ENCODE data around the gene NAALADL2. TPM values are rescaled to one million over a fixed set of nuclear protein-coding genes. Genes with fewer than 3 reads are reported as not detected.

NAALADL2 gene
- total and polyA plus RNA-seq, 2 donors (not counting 3 experiments of a cell fraction or from before 2014, with no cell fraction given) = 1.1 to 4.0 TPM

DNA sequence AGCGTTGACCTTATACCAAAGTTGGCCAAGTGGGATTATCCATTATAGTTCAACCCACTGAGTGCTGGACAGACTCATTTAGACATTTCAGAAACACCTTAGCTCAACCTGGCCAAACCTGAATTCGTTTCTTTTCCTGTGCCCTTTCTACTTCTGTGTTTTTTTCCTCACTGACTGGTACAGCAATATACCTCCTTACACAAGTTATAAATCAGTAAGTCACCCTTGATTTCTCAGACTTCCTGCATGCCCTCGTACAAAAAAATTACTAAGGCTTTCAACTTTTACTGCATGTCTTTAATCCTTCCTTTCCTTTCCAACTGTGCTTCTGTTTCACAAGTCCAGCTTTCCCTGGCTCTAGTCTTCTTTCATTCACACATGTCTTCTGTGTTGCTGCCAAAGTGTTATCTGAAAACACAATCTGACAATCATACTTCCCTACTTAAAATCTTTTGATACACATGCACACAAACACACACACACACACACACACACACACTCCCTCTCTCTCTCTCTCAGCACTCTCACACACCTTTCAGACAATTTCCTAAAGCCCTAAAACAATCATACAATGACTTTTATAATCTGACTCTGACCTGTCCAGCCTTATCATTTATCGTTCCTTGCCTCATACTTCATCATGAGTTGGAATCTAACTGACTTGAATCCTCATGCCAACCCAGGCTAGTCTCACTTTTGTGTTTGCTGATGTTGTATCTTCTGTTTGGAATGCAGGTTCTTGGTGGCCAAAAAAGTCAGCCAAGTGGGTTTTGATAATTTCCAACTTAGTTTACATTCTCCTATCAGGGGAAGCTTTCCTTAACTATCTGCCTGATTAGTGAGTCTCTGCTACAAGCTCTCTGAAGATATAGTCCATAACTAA lies 436.4 kb downstream of the NAALADL2 start:
- Histone ChIP-seq H3K36me3 (ENCODE audit: control insufficient read depth in 2 of 2, extremely low read depth in 1 of 2, insufficient read depth in 2 of 2, low read length in 2 of 2) (no peaks in the 10 kb centered on the region), H3K4me3 (replicated peaks in 1 of 3; ENCODE audit: insufficient read depth in 1 of 3, low read depth in 1 of 3, low read length in 3 of 3) (no peak overlapping the region), H3K27ac (ENCODE audit: insufficient read depth, low read depth, low read length) (no peak overlapping the region), H3K79me2 (ENCODE audit: control insufficient read depth, insufficient read depth, low read length) (no peaks in the 10 kb centered on the region), H3K4me1 (ENCODE audit: control insufficient read depth, extremely low read depth, insufficient read depth, low read length) (no peaks in the 10 kb centered on the region), H3K4me2 (ENCODE audit: insufficient read depth, low read length) (no peak overlapping the region), H2AFZ (ENCODE audit: low read depth, low read length) (no peak overlapping the region), H3K27me3 (ENCODE audit: control insufficient read depth in 2 of 2, insufficient read depth in 2 of 2, low read length in 2 of 2) (no peaks in the 10 kb centered on the region), H3K9me3 (replicated peaks; ENCODE audit: control insufficient read depth, insufficient read depth, low read length) (no peaks in the 10 kb centered on the region), H3K9me1 (replicated peaks; ENCODE audit: control insufficient read depth, extremely low read depth, insufficient read depth, low read length) (no peaks in the 10 kb centered on the region), H4K20me1 (replicated peaks; ENCODE audit: control insufficient read depth, extremely low read depth, insufficient read depth, low read length) (no peaks in the 10 kb centered on the region), H3K9ac (replicated peaks; ENCODE audit: extremely low read depth, insufficient read depth, low read length) (no peak overlapping the region)
- intact Hi-C loops (cut with micrococcal nuclease) = no loop called here
- dilution Hi-C loops (cut with MboI; ENCODE audit: extremely low pct_ligation_motif_present, low sequenced_read_pairs) = no loop called here
- ChIA-PET POLR2A (no interaction called here), CTCF (no interaction called here)
- BruUV-seq (replicated peaks) = no TSS peak
- FAIRE-seq (no peak), DNase-seq (ENCODE audit: low read depth, low spot score) (no peak)
- TF ChIP-seq EZH2 (IDR thresholded peaks at IDR 0.05; ENCODE audit: borderline replicate concordance, low read depth, low read length, severe bottlenecking) = no peak

DNA sequence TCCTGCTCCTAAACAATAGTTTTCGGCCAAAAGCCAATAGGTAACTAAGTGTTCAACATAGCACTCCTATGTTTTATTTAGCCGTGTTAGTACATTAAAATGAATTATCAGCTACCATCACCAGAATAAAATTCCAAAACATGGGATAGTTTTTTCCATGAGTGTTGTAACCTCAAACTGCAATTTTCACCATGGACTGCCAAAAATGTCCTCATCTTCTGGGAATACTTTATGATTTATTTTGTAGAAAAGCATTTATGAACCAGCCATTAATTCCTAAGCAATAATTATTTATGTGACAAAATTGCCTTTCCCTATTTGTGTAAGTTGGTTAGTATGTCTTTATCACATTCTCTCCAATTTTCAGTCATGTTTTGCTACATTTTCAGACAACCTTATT lies 438.1 kb downstream of the NAALADL2 start:
- Histone ChIP-seq H3K9me1 (replicated peaks; ENCODE audit: control insufficient read depth, extremely low read depth, insufficient read depth, low read length) (no peaks in the 10 kb centered on the region), H4K20me1 (replicated peaks; ENCODE audit: control insufficient read depth, extremely low read depth, insufficient read depth, low read length) (no peaks in the 10 kb centered on the region), H3K27me3 (ENCODE audit: control insufficient read depth in 2 of 2, insufficient read depth in 2 of 2, low read length in 2 of 2) (no peaks in the 10 kb centered on the region), H3K79me2 (ENCODE audit: control insufficient read depth, insufficient read depth, low read length) (no peaks in the 10 kb centered on the region), H3K36me3 (ENCODE audit: control insufficient read depth in 2 of 2, extremely low read depth in 1 of 2, insufficient read depth in 2 of 2, low read length in 2 of 2) (no peaks in the 10 kb centered on the region), H3K4me3 (replicated peaks in 1 of 3; ENCODE audit: insufficient read depth in 1 of 3, low read depth in 1 of 3, low read length in 3 of 3) (no peak overlapping the region), H3K4me2 (ENCODE audit: insufficient read depth, low read length) (no peak overlapping the region), H2AFZ (ENCODE audit: low read depth, low read length) (no peak overlapping the region), H3K27ac (ENCODE audit: insufficient read depth, low read depth, low read length) (no peak overlapping the region), H3K4me1 (ENCODE audit: control insufficient read depth, extremely low read depth, insufficient read depth, low read length) (no peaks in the 10 kb centered on the region), H3K9ac (replicated peaks; ENCODE audit: extremely low read depth, insufficient read depth, low read length) (no peak overlapping the region), H3K9me3 (replicated peaks; ENCODE audit: control insufficient read depth, insufficient read depth, low read length) (no peaks in the 10 kb centered on the region)
- intact Hi-C loops (cut with micrococcal nuclease) = no loop called here
- BruUV-seq (replicated peaks) = no TSS peak
- TF ChIP-seq GATA2 (IDR thresholded peaks at IDR 0.05; ENCODE audit: insufficient read depth, insufficient read length, low read depth, low read length) = no peak
- TF ChIP-seq, protein P1, sequence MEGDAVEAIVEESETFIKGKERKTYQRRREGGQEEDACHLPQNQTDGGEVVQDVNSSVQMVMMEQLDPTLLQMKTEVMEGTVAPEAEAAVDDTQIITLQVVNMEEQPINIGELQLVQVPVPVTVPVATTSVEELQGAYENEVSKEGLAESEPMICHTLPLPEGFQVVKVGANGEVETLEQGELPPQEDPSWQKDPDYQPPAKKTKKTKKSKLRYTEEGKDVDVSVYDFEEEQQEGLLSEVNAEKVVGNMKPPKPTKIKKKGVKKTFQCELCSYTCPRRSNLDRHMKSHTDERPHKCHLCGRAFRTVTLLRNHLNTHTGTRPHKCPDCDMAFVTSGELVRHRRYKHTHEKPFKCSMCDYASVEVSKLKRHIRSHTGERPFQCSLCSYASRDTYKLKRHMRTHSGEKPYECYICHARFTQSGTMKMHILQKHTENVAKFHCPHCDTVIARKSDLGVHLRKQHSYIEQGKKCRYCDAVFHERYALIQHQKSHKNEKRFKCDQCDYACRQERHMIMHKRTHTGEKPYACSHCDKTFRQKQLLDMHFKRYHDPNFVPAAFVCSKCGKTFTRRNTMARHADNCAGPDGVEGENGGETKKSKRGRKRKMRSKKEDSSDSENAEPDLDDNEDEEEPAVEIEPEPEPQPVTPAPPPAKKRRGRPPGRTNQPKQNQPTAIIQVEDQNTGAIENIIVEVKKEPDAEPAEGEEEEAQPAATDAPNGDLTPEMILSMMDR (IDR thresholded peaks at IDR 0.05; ENCODE audit: extremely low read depth in 1 of 2, insufficient read depth in 1 of 2, low read depth in 1 of 2, low read length in 2 of 2) = no peak
- TF ChIP-seq, protein P2, sequence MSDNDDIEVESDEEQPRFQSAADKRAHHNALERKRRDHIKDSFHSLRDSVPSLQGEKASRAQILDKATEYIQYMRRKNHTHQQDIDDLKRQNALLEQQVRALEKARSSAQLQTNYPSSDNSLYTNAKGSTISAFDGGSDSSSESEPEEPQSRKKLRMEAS (IDR thresholded peaks at IDR 0.05; ENCODE audit: insufficient read depth, insufficient read length) = no peak
- POLR2A ChIA-PET = no interaction called here
- no peak for FAIRE-seq
- CTCF ChIA-PET = no interaction called here
- DNase-seq (ENCODE audit: low read depth, low spot score) = no peak
- dilution Hi-C loops (cut with MboI; ENCODE audit: extremely low pct_ligation_motif_present, low sequenced_read_pairs) = no loop called here

Data from endothelial cell of umbilical vein (primary cell).